ENCODE results near the gene ITGA7.

The ITGA7 gene

DNA sequence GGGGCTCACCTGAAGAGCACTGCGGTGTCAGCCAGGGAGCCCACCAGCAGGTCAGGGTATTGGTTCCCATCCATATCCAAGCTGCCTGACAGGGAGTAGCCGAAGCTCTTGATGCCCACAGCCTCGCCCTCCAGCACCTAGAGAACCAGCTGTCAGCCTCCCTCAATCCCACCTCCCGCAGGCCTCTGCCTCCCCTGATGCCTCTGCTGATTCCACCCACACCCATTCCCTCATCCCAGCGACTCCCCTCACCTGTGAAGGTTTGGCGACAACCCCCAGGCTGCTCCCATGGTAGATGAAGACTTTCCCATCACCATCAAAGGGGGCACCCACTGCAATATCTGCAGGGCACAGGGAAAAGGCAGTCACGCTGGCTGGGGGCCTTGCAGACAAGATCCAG lies 10.0 kb downstream of the ITGA7 start:
- TF ChIP-seq CTCF (IDR thresholded peaks at IDR 0.05): no peak
- no peaks in the 10 kb centered on the region for H3K27me3 Mint-ChIP-seq (ENCODE audit: low read depth, poor library complexity)
- peaks cover 5% of the 10 kb centered on the region for H3K4me1 Mint-ChIP-seq

DNA sequence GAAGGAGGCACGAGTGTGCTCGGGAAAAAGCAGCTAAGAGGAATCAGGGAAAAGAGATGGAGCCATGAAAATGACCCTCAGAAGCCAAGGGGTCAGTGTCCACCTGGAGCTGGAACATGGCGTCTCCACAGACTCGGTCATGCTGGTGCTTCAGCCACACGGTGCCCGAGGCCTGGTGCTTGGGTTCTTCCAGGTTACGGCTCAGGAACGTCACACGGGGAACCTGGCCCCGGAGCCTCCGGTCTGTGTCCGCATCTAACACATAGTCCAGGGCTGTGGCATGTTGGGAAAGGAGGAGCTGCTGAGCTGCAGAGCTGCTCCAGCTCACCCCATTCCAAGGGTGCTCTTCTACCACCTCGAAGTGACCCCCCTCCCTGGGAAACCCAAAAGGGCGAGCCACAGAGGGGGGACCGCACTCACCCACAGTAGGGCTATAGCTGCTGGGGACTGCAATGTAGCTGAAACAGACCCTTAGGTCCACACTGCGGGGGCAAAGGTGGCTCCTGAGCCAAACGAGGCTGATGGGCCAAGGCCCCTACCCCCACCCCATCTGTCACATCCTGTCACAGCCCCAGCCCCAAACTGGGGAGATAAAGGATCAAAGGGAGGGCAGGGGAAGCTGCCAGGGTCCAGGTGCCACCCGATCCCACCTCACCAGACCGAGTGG lies 10.8 kb downstream of the ITGA7 start:
- no peak overlapping the region for H3K4me3 Mint-ChIP-seq

More for the DNA sequence above, 10.0 kb downstream of the ITGA7 start:
- Mint-ChIP-seq H3K36me3 (ENCODE audit: low read depth) (no peaks in the 10 kb centered on the region), H3K4me3 (no peak overlapping the region), H3K27ac (no peak overlapping the region), H3K9me3 (no peaks in the 10 kb centered on the region)
- DNase-seq: no peak

DNA sequence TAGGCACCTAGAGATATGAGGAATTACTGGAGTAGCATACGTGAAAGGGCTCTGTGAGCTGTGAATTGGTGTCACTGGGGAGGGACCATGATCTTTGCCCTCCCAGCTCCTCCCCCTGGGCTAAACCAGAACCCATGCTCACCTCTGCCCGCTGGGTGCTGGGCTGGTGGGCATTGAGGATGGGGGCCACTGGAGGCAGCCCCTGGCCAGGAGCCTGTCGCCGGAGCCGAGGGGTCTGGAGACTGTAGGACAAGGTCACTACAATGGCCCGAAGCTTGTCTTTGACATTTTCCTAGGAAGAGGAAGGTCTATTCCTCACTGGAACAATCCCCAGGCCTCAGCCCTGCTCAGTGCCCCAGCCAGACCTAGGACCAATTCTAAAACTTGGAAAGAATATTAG lies 11.6 kb downstream of the ITGA7 start:
- Mint-ChIP-seq H3K27me3 (ENCODE audit: low read depth, poor library complexity) (no peaks in the 10 kb centered on the region), H3K4me3 (no peak overlapping the region), H3K4me1 (peaks cover 5% of the 10 kb centered on the region), H3K27ac (no peak overlapping the region), H3K9me3 (no peaks in the 10 kb centered on the region), H3K36me3 (ENCODE audit: low read depth) (no peaks in the 10 kb centered on the region)
- no peak for TF ChIP-seq CTCF (IDR thresholded peaks at IDR 0.05)
- DNase-seq: no peak

More for the DNA sequence above, 10.8 kb downstream of the ITGA7 start:
- H3K27me3 Mint-ChIP-seq (ENCODE audit: low read depth, poor library complexity): no peaks in the 10 kb centered on the region
- H3K36me3 Mint-ChIP-seq (ENCODE audit: low read depth): no peaks in the 10 kb centered on the region
- peak overlapping the region; percentile 81 for H3K27ac Mint-ChIP-seq
- no peak for DNase-seq
- no peak for TF ChIP-seq CTCF (IDR thresholded peaks at IDR 0.05)
- H3K4me1 Mint-ChIP-seq: peaks cover 5% of the 10 kb centered on the region
- no peaks in the 10 kb centered on the region for H3K9me3 Mint-ChIP-seq

- Mint-ChIP-seq H3K27ac (no peak overlapping the region), H3K9me3 (no peaks in the 10 kb centered on the region), H3K27me3 (ENCODE audit: low read depth, poor library complexity) (no peaks in the 10 kb centered on the region), H3K4me1 (peaks cover 5% of the 10 kb centered on the region), H3K36me3 (ENCODE audit: low read depth) (no peaks in the 10 kb centered on the region), H3K4me3 (no peak overlapping the region)
- no peak for TF ChIP-seq CTCF (IDR thresholded peaks at IDR 0.05)
- no peak for DNase-seq
Measured at GRCh38 chr12:55695349-55695748, 12.4 kb downstream of the ITGA7 start.

- no peaks in the 10 kb centered on the region for H3K27me3 Mint-ChIP-seq (ENCODE audit: low read depth, poor library complexity)
- TF ChIP-seq CTCF (IDR thresholded peaks at IDR 0.05): no peak
- peaks cover 5% of the 10 kb centered on the region for H3K4me1 Mint-ChIP-seq
- no peak overlapping the region for H3K27ac Mint-ChIP-seq
- H3K9me3 Mint-ChIP-seq: no peaks in the 10 kb centered on the region
- H3K36me3 Mint-ChIP-seq (ENCODE audit: low read depth): no peaks in the 10 kb centered on the region
- no peak for DNase-seq
- no peak overlapping the region for H3K4me3 Mint-ChIP-seq
Measured at GRCh38 chr12:55694651-55695050, 13.1 kb downstream of the ITGA7 start.

DNA sequence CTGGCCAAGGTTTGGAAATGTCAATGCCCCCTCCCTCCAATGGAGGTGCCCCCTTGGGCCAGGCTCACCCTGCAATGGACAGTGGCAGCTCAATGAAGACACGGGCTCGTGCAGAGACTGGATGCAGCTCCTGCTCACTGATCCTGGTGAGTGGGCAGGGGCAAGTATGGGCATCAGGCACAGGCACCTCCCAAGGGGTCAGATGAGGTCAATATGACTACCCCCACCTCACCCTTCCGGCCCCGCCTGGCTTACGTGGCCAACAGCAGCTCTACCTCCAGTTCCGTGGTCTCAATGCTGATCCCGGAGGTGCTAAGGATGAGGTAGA lies 13.6 kb downstream of the ITGA7 start:
- Mint-ChIP-seq H3K4me3 (no peak overlapping the region), H3K36me3 (ENCODE audit: low read depth) (no peaks in the 10 kb centered on the region), H3K9me3 (no peaks in the 10 kb centered on the region), H3K4me1 (peaks cover 5% of the 10 kb centered on the region), H3K27me3 (ENCODE audit: low read depth, poor library complexity) (no peaks in the 10 kb centered on the region), H3K27ac (no peak overlapping the region)
- no peak for DNase-seq
- no peak for TF ChIP-seq CTCF (IDR thresholded peaks at IDR 0.05)
